Tibial nerve (tissue), 4 donors: Measurements from ENCODE around the gene GIT1.

Experiments
- EP300 ChIP-seq, 2 donors: sonication (generic); formaldehyde crosslinking; IDR thresholded peaks; one replicate each; pipeline ENCODE4 v1.6.1; 2017; ENCODE audit warnings: antibody characterized with exemption in 2 of 2, mild to moderate bottlenecking in 1 of 2
- TF ChIP-seq, protein P1 (sequence below), 5 experiments: fragments of 200-600 bp in 3 of 5; fragments of 450-650 bp in 2 of 5; sonication (generic) in 3 of 5; IDR thresholded peaks; one replicate each; pipeline ENCODE4 v1.5.1; 2016 to 2019; ENCODE audit warnings: antibody characterized with exemption in 5 of 5, mild to moderate bottlenecking in 3 of 5, moderate library complexity in 2 of 5

DNA sequence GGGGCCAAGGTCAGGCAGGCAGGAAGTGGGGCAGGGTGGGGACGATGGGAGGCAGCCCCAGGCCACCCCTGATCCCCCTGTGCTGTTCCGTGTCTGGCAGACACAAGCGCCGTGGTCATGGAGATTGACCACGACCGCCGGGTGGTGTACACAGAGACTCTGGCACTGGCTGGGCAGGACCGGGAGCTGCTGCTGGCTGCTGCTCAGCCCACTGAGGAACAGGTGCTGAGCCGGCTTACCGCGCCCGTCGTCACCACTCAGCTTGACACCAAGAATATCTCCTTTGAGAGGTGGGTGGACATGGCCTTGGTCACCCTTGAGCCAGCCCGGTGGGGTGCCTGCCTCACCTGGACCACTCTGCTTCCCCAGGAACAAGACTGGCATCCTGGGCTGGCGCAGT is 19.5 kb upstream of the GIT1 start:
- TF ChIP-seq, protein P1, sequence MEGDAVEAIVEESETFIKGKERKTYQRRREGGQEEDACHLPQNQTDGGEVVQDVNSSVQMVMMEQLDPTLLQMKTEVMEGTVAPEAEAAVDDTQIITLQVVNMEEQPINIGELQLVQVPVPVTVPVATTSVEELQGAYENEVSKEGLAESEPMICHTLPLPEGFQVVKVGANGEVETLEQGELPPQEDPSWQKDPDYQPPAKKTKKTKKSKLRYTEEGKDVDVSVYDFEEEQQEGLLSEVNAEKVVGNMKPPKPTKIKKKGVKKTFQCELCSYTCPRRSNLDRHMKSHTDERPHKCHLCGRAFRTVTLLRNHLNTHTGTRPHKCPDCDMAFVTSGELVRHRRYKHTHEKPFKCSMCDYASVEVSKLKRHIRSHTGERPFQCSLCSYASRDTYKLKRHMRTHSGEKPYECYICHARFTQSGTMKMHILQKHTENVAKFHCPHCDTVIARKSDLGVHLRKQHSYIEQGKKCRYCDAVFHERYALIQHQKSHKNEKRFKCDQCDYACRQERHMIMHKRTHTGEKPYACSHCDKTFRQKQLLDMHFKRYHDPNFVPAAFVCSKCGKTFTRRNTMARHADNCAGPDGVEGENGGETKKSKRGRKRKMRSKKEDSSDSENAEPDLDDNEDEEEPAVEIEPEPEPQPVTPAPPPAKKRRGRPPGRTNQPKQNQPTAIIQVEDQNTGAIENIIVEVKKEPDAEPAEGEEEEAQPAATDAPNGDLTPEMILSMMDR (IDR thresholded peaks at IDR 0.05): no peak
- no peak for TF ChIP-seq EP300 (IDR thresholded peaks at IDR 0.05)
